ENCODE data around the gene SLC25A27.

Gene SLC25A27

DNA sequence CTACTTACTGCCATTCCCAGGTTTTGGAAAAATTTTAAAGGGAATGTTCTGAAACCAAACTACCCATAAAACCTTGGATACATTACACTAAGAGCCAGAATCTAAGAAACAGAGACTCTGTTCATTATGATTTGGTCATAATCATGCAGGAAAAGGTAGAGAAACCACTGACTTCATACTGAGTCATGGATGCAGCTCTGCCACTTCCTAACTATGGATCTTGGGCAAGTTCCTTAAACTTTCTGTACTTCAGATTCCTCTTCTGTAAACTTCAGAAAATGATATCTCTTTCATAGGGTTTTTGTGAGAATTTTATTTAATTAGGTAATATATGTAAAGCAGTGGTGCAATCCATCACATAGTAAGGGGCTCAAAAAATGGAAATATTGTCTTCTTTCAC is 62.4 kb downstream of the SLC25A27 start:
- H3K36me3 ChIP-seq (ENCODE audit: insufficient read depth, low read length) = no peaks in the 10 kb centered on the region
- no peak overlapping the region for H2AFZ ChIP-seq (ENCODE audit: low read length, unreplicated experiment)
- no peak overlapping the region for H3K4me3 ChIP-seq (ENCODE audit: low read depth, low read length)
- peaks cover 3% of the 10 kb centered on the region for H3K27me3 ChIP-seq (ENCODE audit: insufficient read depth, low read length)
- H3K27ac ChIP-seq (ENCODE audit: low read depth, low read length) = no peak overlapping the region
- no peaks in the 10 kb centered on the region for H3K79me2 ChIP-seq (ENCODE audit: control insufficient read depth, insufficient read depth, low read length, unreplicated experiment)
- peaks cover 10% of the 10 kb centered on the region for H3K4me1 ChIP-seq (ENCODE audit: control insufficient read depth, insufficient read depth, low read length, unreplicated experiment)

DNA sequence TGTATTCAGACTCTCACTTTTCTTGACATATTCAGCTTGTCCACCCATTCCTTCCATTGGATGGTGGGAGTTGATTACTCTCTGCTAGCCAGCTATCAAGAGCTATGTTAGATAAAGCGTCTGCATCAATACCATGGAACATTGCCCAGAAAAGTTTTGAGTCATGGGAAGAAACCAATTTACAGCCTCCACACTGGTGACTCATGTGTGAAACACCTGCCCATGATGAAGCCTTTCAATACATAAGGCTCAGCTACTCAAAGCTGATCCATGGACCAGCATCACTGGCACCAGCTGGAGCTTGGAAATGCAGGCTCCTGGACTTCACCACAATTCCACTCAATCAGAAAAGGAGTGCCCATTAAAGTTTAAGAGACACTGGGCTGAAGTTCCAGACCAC is 66.3 kb downstream of the SLC25A27 start:
- H3K4me3 ChIP-seq (ENCODE audit: low read depth, low read length) = no peak overlapping the region
- H3K79me2 ChIP-seq (ENCODE audit: control insufficient read depth, insufficient read depth, low read length, unreplicated experiment) = no peaks in the 10 kb centered on the region
- H2AFZ ChIP-seq (ENCODE audit: low read length, unreplicated experiment) = no peak overlapping the region
- H3K4me1 ChIP-seq (ENCODE audit: control insufficient read depth, insufficient read depth, low read length, unreplicated experiment) = peaks cover 10% of the 10 kb centered on the region
- H3K27ac ChIP-seq (ENCODE audit: low read depth, low read length) = no peak overlapping the region
- H3K36me3 ChIP-seq (ENCODE audit: insufficient read depth, low read length) = no peaks in the 10 kb centered on the region
- H3K27me3 ChIP-seq (ENCODE audit: insufficient read depth, low read length) = peaks cover 37% of the 10 kb centered on the region

DNA sequence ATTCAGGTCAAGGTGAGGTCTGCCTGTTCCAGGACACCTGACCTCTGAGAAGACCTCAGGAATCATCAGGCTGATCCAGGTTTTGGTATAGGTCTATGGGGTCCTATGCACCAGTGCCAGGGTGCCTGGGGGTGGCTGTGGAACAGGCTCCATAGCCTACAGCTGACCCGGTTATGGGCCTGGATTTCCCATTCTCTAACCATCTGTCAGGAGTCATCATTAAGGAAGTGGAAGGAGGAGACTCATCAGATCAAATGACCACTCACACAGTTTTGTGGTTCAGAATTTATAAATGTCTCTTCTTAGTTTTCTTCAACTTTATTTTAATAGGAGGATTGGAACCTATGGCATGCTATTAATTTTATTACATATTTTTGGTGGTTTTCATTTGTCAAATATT is 67.6 kb downstream of the SLC25A27 start:
- no peak overlapping the region for H3K27ac ChIP-seq (ENCODE audit: low read depth, low read length)
- no peaks in the 10 kb centered on the region for H3K79me2 ChIP-seq (ENCODE audit: control insufficient read depth, insufficient read depth, low read length, unreplicated experiment)
- no peak overlapping the region for H3K4me3 ChIP-seq (ENCODE audit: low read depth, low read length)
- peaks cover 9% of the 10 kb centered on the region for H3K4me1 ChIP-seq (ENCODE audit: control insufficient read depth, insufficient read depth, low read length, unreplicated experiment)
- peaks cover 47% of the 10 kb centered on the region for H3K27me3 ChIP-seq (ENCODE audit: insufficient read depth, low read length)
- no peak overlapping the region for H2AFZ ChIP-seq (ENCODE audit: low read length, unreplicated experiment)
- H3K36me3 ChIP-seq (ENCODE audit: insufficient read depth, low read length) = no peaks in the 10 kb centered on the region
